Heart right ventricle (tissue), 16 donors: ENCODE data around the gene KREMEN1. TPM values are rescaled to one million over a fixed set of nuclear protein-coding genes. Genes with fewer than 3 reads are reported as not detected.

Experiments used
- ATAC-seq, 8 donors: fragments of 200-7000 bp; cut with Tn5 transposase; one replicate each; pipeline ENCODE4 v1.9.1; 2020; ENCODE audit warnings: mild to moderate bottlenecking in 8 of 8, moderate library complexity in 8 of 8, moderate number of reproducible peaks in 1 of 8
- DNase-seq, 2 donors: peaks; one replicate each; pipeline ENCODE4 v3.0.0-alpha.2; 2020
- H3K27ac ChIP-seq, 10 donors: fragments of 200-600 bp; sonication (generic) in 2 of 10; one replicate each; pipeline versions ENCODE4 v1.5.0 to v1.8.0; 2020 to 2022; ENCODE audit warnings: mild to moderate bottlenecking in 3 of 10
- H3K27me3 ChIP-seq, 7 donors: fragments of 200-600 bp; one replicate each; pipeline ENCODE4 v1.8.0; 2021 to 2022; ENCODE audit warnings: mild to moderate bottlenecking in 2 of 7
- H3K36me3 ChIP-seq, 9 donors: fragments of 200-600 bp; sonication (generic) in 1 of 9; one replicate each; pipeline versions ENCODE4 v1.5.0 to v1.8.0; 2020 to 2022; ENCODE audit warnings: mild to moderate bottlenecking in 2 of 9
- H3K4me1 ChIP-seq, 9 donors: fragments of 200-600 bp; sonication (generic) in 1 of 9; one replicate each; pipeline versions ENCODE4 v1.5.0 to v1.8.0; 2020 to 2022; ENCODE audit warnings: mild to moderate bottlenecking in 4 of 9
- H3K4me3 ChIP-seq, 10 donors: fragments of 200-600 bp; sonication (generic) in 2 of 10; one replicate each; pipeline versions ENCODE4 v1.5.0 to v1.8.0; 2020 to 2022; ENCODE audit warnings: mild to moderate bottlenecking in 7 of 10, moderate library complexity in 2 of 10
- H3K9me3 ChIP-seq, 11 donors: fragments of 200-600 bp in 10 of 11; sonication (generic) in 2 of 11; one replicate each; pipeline versions ENCODE4 v1.5.0 to v1.8.0; 2013 to 2022; ENCODE audit warnings: mild to moderate bottlenecking in 2 of 11, control low read depth in 1 of 11, moderate library complexity in 1 of 11
- WGBS, 2 donors: extraction: QIAGEN DNeasy Blood & Tissue Kit; methylation state at CpG; one replicate each; pipeline ENCODE4 v1.1.7; 2013; ENCODE audit warnings: inconsistent platforms in 1 of 2; 5-methylcytosine and 5-hydroxymethylcytosine counted together
- intact Hi-C, 10 donors: fragments of 100-400 bp; cut with DNase I; formaldehyde crosslinking; loops; one replicate each; pipeline versions ENCODE4 v1.11.1 to v1.14.2; 2022
- polyA plus RNA-seq, 2 donors: library from polyadenylated mRNA; stranded (reverse); fragments of 200-250 nt; gene quantifications; one replicate each; pipeline ENCODE4 v1.2.3, GENCODE V29; 2013
- total RNA-seq, 10 donors: library from RNA; stranded (reverse); fragmentation: NEBNext Ultra II Directional in 3 of 10; extraction: Animal tissue kit (Norgen Biotek cat#: 25700) in 3 of 10; gene quantifications; one replicate each; pipeline versions ENCODE4 v1.2.1 to v1.2.4, GENCODE V29; 2021 to 2023
- TF ChIP-seq, protein P1 (sequence below), 9 donors: fragments of 200-600 bp; sonication (generic) in 2 of 9; IDR thresholded peaks; one replicate each; pipeline versions ENCODE4 v1.5.0 to v1.8.0; 2021 to 2022; ENCODE audit warnings: antibody characterized with exemption in 9 of 9, mild to moderate bottlenecking in 5 of 9, moderate library complexity in 1 of 9
- donor health status: Arrhythmogenic right ventricular cardiomyopathy.
- donor health status: ischemic (EF 13 %, LVEDD 7.1; RV severe dilation, severe dysfunction).
- donor health status: healthy with polysubstance abuse.
- donor health status: DM: no; HTN: yes; CAD: no.
- donor health status: DM: no; HTN: no; CAD: no.
- donor health status: ischemic (EF 25% LVEDD 6.9; RV normal size, moderate dysfunction).
- donor health status: ischemic (EF 25% LVEDD 5.7; RV mildly dilated, moderate dysfunction).
- donor health status: healthy.
- donor health status: DM: yes; HTN: yes; CAD: no.
- donor health status: Ischemic cardiomyopathy.
- donor health status: ischemic (EF 35%, LVEDD 5.7; RV mildly dilated, moderate dysfunction).
- donor health status: nonischemic (EF 11% LVEDD 7.7; RV severe dilation, severe dysfunction).
- donor health status: DM: yes; HTN: yes; CAD: no.
- donor health status: PGD.
- donor health status: ischemic (EF 29% LVEDD 5.4; RV normal size, mild dysfunction).
- donor health status: nonischemic (EF 23%, LVEDD 6.1; RV moderate dilation, normal function).

The KREMEN1 gene
- total and polyA plus RNA-seq, 12 donors, result 7.4 to 46.3 (median 36.5) TPM

DNA sequence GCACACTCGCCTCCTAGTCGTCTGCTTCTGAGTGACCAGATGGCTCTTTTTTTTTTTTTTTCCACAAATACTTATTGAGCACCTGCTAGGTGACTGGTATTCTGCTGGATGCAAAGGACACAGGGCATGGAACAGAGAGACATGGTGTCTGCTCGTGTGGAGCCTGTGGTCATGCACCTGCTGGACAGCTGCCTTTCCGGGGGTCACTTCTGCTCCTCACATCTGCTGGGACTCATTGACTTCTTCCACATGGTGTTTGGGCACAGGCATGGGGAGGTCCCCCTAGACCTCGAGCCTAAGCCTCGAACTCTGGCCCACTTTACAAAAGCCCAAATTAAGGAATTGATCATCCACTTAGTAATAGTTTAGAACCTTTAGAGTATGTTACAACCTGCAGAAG lies 93.3 kb downstream of the KREMEN1 start:
- Histone ChIP-seq H3K4me1 (peaks cover 0 to 7% (median 0%) of the 10 kb centered on the region in 9 donors), H3K27ac (no peak overlapping the region), H3K27me3 (no peaks in the 10 kb centered on the region), H3K4me3 (no peak overlapping the region), H3K9me3 (no peaks in the 10 kb centered on the region), H3K36me3 (no peaks in the 10 kb centered on the region)
- TF ChIP-seq, protein P1, sequence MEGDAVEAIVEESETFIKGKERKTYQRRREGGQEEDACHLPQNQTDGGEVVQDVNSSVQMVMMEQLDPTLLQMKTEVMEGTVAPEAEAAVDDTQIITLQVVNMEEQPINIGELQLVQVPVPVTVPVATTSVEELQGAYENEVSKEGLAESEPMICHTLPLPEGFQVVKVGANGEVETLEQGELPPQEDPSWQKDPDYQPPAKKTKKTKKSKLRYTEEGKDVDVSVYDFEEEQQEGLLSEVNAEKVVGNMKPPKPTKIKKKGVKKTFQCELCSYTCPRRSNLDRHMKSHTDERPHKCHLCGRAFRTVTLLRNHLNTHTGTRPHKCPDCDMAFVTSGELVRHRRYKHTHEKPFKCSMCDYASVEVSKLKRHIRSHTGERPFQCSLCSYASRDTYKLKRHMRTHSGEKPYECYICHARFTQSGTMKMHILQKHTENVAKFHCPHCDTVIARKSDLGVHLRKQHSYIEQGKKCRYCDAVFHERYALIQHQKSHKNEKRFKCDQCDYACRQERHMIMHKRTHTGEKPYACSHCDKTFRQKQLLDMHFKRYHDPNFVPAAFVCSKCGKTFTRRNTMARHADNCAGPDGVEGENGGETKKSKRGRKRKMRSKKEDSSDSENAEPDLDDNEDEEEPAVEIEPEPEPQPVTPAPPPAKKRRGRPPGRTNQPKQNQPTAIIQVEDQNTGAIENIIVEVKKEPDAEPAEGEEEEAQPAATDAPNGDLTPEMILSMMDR (IDR thresholded peaks at IDR 0.05), result no peak
- ATAC-seq (no peak), DNase-seq (no peak)
- WGBS, 2 donors, result 77 to 81% methylated on average over 6 of the region's 6 CpGs
- intact Hi-C loops, result no loop called here

DNA sequence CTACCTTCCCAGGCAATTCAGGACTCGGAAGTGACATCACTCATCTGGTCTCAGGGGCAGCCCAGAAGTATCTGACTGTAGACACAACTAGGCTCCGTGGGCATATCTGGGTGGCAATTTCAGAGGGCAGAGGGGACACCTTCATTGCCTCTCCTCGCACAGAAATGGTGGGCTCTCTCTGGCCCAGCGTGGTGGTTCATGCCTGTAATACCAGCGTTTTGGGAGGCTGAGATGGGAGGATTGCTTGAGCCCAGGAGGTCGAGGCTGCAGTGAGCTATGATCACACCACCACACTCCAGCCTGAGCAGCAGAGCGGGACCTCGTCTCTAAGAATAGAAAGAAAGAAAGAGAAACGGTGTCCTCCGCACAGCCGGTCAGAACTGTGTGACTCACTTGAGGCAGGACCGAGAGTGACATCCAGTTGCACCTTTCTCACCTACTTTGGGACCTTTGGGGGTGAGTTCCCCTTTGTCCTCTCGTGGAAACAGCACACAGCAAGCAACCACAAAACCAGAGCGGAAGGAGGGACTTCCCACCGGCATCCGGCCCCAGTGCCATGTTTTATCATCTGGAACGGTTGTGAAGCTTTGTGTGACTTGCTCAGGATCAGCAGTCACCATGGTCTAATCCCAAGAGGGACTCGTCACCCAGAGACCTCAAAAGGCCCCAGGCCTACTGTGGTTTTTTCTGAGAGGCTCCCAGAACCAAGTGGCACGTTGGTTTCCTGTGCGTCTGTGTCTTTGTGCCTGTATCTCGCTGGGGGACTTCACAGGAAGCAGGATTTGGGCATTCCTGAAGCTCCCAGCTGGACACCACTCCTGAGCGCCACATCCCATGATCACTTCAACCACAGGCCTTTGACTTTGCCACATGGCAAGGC lies 94.4 kb downstream of the KREMEN1 start:
- Histone ChIP-seq H3K4me3 (no peak overlapping the region), H3K27me3 (no peaks in the 10 kb centered on the region), H3K9me3 (no peaks in the 10 kb centered on the region), H3K4me1 (peaks cover 0 to 7% (median 0%) of the 10 kb centered on the region in 9 donors), H3K36me3 (no peaks in the 10 kb centered on the region), H3K27ac (no peak overlapping the region)
- ATAC-seq, result no peak
- 78 to 83% methylated on average over 22 of the region's 22 CpGs for WGBS, 2 donors
- TF ChIP-seq, protein P1 (IDR thresholded peaks at IDR 0.05), result no peak
- intact Hi-C loops, result no loop called here
- DNase-seq, result no peak

DNA sequence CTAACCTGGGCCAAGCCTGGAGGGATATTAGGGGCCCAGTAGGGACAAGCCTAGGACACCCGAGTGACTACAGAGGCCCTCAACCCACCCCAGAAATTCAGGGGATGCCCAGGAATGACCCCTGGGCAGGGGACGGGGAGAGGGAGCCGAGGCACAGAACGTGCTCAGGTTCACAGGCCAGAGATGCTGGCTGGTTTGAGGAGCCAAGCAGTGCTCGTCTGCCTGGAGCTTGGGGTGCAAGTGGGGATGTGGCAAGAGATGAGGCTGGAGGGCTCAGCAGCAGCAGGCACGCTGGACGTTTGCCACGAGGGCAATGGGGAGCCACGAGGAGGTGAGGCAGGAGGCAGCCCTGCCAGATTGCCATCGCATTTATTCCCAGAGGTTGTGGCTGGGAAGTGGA lies 98.9 kb downstream of the KREMEN1 start:
- 84 to 86% methylated on average over 10 of the region's 10 CpGs for WGBS, 2 donors
- TF ChIP-seq, protein P1 (IDR thresholded peaks at IDR 0.05), result no peak
- intact Hi-C loops, result no loop called here

DNA sequence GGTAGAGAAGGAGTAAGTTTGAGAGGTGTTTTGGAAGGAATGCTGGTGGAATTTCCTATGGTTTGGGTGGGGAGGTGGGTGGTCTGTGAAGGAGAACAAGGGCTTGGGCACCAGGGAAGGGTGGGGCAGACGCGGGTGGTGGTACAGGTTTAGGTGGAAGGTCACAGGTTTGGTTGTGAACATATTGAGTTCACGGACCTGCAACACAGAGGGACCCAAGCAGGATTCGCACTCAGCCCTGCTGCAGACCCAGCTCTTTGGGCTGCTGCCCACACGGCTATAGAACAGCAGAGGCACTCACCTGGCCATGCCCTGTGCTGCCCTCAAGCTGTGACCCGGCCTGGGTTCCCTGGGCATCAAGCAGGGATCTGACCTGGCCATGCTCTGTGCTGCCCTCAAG lies 99.4 kb downstream of the KREMEN1 start:
- WGBS, 2 donors, result 88 to 92% methylated on average over 6 of the region's 6 CpGs

More for the DNA sequence above, 98.9 kb downstream of the KREMEN1 start:
- H3K27me3 ChIP-seq, result no peaks in the 10 kb centered on the region
- no peak for ATAC-seq
- no peak overlapping the region for H3K4me3 ChIP-seq
- peaks cover 0 to 7% (median 0%) of the 10 kb centered on the region in 9 donors for H3K4me1 ChIP-seq
- no peak for DNase-seq
- H3K9me3 ChIP-seq, result peaks cover 0 to 34% (median 20%) of the 10 kb centered on the region in 11 donors
- no peaks in the 10 kb centered on the region for H3K36me3 ChIP-seq
- H3K27ac ChIP-seq, result no peak overlapping the region

More for the DNA sequence above, 99.4 kb downstream of the KREMEN1 start:
- H3K27me3 ChIP-seq, result no peaks in the 10 kb centered on the region
- H3K4me1 ChIP-seq, result peaks cover 0 to 5% (median 0%) of the 10 kb centered on the region in 9 donors
- TF ChIP-seq, protein P1 (IDR thresholded peaks at IDR 0.05), result no peak
- DNase-seq, result no peak
- H3K27ac ChIP-seq, result no peak overlapping the region
- no peaks in the 10 kb centered on the region for H3K36me3 ChIP-seq
- no peak overlapping the region for H3K4me3 ChIP-seq
- H3K9me3 ChIP-seq, result peaks cover 0 to 34% (median 20%) of the 10 kb centered on the region in 11 donors
- ATAC-seq, result no peak
- intact Hi-C loops, result no loop called here
